ENCODE data around the gene STX8. TPM values are rescaled to one million over a fixed set of nuclear protein-coding genes. Genes with fewer than 3 reads are reported as not detected.
A peak's percentile ranks its signal among the peaks of the same experiment; 100 is the strongest.

The STX8 gene
- total and polyA plus RNA-seq, 12 donors, result 53.3 to 80.1 (median 63.9) TPM

GRCh38 chr17:9446528-9446927 is 129.1 kb downstream of the STX8 start:
- Histone ChIP-seq H3K9me3 (no peaks in the 10 kb centered on the region), H3K4me3 (no peak overlapping the region), H3K27ac (no peak overlapping the region), H3K36me3 (no peaks in the 10 kb centered on the region), H3K4me1 (peaks cover 0 to 12% (median 9%) of the 10 kb centered on the region in 9 donors), H3K27me3 (no peaks in the 10 kb centered on the region)
- 48 to 57% methylated on average over 4 of the region's 4 CpGs for WGBS, 2 donors
- TF ChIP-seq CTCF (IDR thresholded peaks at IDR 0.05), result no peak
- no peak for DNase-seq
- peak in 4 of 8 donors; percentile 47 to 56 (median 52) for ATAC-seq
- intact Hi-C loops (cut with DNase I), result no loop called here

GRCh38 chr17:9445424-9445823 is 130.2 kb downstream of the STX8 start:
- Histone ChIP-seq H3K9me3 (no peaks in the 10 kb centered on the region), H3K4me1 (peaks cover 0 to 12% (median 9%) of the 10 kb centered on the region in 9 donors), H3K4me3 (no peak overlapping the region), H3K27me3 (no peaks in the 10 kb centered on the region), H3K27ac (no peak overlapping the region), H3K36me3 (peaks cover 0 to 3% (median 0%) of the 10 kb centered on the region in 9 donors)
- no peak for DNase-seq
- intact Hi-C loops (cut with DNase I), result no loop called here
- no peak for TF ChIP-seq CTCF (IDR thresholded peaks at IDR 0.05)
- ATAC-seq, result no peak
- 91 to 95% methylated on average over 7 of the region's 7 CpGs for WGBS, 2 donors

GRCh38 chr17:9444687-9445086 is 130.9 kb downstream of the STX8 start:
- no peak for ATAC-seq
- Histone ChIP-seq H3K27me3 (no peaks in the 10 kb centered on the region), H3K4me1 (peaks cover 0 to 12% (median 9%) of the 10 kb centered on the region in 9 donors), H3K36me3 (peaks cover 0 to 3% (median 0%) of the 10 kb centered on the region in 9 donors), H3K27ac (no peak overlapping the region), H3K9me3 (no peaks in the 10 kb centered on the region), H3K4me3 (no peak overlapping the region)
- WGBS, 2 donors, result 67 to 68% methylated on average over 5 of the region's 5 CpGs
- no peak for DNase-seq
- no peak for TF ChIP-seq CTCF (IDR thresholded peaks at IDR 0.05)
- intact Hi-C loops (cut with DNase I), result no loop called here

GRCh38 chr17:9443811-9444210 is 131.8 kb downstream of the STX8 start:
- ATAC-seq, result no peak
- Histone ChIP-seq H3K4me3 (no peak overlapping the region), H3K4me1 (peaks cover 0 to 12% (median 9%) of the 10 kb centered on the region in 9 donors), H3K27me3 (no peaks in the 10 kb centered on the region), H3K9me3 (no peaks in the 10 kb centered on the region), H3K27ac (no peak overlapping the region), H3K36me3 (peaks cover 0 to 3% (median 0%) of the 10 kb centered on the region in 9 donors)
- DNase-seq, result no peak
- no peak for TF ChIP-seq CTCF (IDR thresholded peaks at IDR 0.05)
- intact Hi-C loops (cut with DNase I), result no loop called here
- 75 to 77% methylated on average over 5 of the region's 5 CpGs for WGBS, 2 donors
